HG03196 (cell line): ENCODE data around the gene ZSCAN30.

Source experiments
- ATAC-seq: cut with Tn5 transposase; IDR thresholded peaks from one replicate; pipeline ENCODE4 v1.9.1; 2021; ENCODE audit not compliant: unreplicated experiment

Gene ZSCAN30

DNA sequence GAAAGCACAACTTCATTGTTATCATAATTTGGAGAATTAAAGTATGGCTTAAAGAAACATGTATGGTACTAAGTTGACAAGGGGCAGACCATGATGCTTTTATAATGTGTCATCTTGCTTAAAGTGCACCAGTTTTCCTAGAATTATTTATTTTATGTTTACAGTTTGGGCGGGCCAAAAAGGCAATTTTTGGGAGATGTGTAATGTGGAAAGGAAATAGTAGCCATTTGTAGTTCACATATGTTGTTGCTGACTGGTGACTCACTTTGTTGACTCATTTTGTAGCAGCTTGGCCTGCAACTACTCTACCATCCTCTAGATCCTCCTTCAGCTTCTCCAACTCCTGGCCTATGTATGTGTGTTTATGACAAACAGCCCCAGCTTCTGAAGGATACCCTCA is 7.7 kb downstream of the ZSCAN30 start:
- no peak for ATAC-seq

DNA sequence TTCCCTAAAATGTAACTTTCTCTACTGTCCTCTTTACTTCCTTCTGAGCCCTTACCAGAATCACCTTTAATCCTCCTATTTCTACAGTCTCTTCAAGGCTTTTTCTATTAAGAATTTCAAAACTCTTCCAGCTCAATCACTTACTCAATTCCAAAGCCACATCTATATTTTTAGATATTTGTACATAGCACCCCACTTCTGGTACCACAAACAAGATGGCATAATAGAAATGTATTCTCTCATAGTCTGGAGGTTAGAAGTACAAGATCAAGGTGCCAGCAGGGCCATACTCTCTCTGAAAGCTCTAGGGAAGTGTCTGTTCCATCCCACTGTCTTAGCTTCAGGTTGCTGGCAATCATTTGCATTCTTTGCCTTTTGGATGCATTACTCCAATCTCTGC is 11.1 kb downstream of the ZSCAN30 start:
- no peak for ATAC-seq

DNA sequence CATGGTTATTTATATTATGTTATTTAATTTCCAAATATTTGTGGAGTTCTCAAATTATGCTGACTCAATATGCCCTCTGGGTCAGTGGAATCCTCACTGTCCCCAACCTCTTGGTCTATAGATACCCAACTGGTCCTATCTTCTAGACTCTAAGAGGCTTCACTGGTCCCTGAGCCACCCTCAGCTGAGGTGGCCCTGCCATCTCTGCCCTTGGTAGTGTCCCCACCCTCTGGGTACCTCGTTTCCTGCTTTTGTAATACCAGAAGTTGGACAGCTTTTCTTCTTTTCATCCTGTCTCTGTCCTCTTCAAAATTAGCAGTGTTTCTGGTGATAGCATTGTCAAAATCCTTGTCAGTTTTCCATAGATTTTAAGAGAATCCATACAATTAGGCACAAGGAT is 11.9 kb downstream of the ZSCAN30 start:
- no peak for ATAC-seq

DNA sequence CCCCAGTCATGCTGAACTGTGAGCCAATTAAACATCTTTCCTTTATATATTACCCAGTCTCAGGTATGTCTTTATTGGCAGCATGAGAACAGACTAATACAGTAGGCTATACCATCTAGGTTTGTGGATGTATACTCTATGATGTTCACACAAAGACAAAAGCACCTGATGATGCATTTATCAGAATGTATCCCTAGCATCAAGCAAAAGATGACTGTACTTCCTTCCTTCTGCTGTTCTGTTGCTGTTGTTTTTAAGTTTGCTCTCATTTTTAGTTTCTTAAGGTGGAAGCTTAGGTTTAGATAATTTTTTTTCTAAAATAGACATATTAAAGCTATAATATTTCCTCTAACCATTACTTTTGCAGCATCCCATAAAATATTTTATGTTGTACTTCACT is 12.4 kb downstream of the ZSCAN30 start:
- ATAC-seq, result no peak

DNA sequence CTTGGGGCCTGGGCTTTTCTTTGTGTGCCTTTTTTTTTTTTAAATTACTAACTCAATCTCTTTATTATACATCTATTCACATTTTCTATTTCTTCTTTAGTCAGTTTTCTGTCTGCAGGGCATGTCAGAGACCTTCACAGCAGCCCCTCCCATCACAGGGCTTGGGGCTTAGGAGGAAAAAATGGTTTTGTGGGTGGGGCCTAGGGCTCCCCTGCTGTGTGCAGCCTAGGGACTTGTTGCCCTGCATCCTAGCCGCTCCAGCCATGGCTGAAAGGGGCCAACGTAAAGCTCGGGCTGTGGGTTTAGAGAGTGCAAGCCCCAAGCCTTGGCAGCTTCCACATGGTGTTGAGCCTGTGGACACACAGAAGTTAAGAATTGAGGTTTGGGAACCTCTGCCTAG is 13.8 kb downstream of the ZSCAN30 start:
- ATAC-seq, result no peak

DNA sequence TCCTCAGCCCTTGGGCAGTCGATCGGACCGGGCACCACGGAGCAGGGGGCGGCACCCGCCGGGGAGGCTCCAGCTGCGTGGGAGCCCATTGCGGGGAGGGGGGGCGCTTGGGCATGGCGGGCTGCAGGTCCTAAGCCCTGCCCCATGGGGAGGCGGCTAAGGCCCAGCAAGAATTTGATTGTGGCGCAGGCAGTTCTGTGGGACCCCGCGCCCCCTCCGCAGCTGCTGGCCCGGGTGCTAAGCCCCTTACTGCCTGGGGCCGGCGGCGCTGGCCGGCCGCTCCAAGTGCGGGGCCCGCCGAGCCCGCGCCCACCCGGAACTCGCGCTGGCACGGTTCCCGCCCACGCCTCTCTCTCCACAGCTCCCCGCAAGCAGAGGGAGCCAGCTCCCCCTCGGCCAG is 18.4 kb downstream of the ZSCAN30 start:
- ATAC-seq, result no peak

DNA sequence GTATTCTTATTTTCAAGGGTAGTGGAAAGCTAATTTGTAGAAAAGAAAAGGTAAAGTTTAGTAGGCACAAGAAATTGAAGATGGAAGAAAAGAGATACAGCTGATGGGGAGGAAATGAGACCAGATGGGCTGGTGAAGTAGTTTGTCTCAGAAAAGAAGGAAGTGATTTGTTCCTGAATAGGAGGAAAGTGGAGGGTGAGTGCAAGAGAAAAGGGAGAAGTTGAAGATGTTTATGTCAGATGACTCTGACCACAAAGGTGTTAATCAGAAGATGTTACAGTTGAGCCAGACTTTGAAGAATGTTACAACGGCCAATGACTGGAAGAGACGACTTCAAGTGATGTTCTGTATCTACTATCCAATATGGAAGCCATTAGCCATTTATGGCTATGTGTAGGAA is 21.2 kb downstream of the ZSCAN30 start:
- no peak for ATAC-seq

DNA sequence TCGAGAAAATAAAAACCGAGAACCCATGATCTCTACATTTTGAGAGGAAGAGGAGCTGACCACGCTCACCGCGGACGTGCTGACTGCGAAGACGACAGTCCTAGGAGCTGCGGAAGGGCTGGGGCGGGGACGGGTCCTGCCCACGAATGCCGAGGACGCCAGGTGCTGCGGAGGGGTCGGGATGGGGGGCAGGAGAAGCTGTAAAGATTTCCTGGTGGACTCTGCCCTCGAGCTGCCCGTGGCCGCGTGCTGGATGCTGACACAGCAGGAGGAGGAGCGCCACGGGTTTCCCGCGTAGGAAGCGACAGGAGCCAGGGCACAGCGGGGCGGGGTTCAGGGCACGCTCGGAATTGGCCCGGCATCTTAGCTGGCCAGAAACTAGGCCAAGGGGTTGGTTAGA is 22.2 kb downstream of the ZSCAN30 start:
- no peak for ATAC-seq

DNA sequence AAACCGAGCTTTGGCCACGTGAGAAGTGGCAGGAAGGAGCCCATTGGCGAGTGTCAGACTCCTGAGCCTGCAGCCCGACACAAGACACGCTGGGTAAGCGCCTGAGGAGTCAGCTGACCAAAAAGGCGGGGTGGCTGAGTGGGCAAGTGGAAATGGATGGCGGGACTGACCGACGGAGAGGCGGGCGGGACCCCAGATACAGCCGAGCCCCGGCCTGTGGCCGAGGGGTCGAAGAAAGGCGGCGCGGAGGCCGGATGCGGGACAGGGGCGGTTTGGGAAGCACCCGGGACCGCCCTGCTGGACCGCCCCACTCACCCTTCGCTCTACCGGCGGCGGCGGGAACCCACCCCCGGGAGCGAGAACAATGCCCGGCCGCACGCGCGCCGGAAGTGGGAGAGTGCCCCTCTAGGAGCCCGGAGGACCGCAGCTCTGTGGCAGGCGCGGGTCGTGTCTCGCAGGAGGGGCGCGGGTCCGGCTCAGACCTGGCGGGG is 22.8 kb downstream of the ZSCAN30 start:
- ATAC-seq, result peak; percentile 73

DNA sequence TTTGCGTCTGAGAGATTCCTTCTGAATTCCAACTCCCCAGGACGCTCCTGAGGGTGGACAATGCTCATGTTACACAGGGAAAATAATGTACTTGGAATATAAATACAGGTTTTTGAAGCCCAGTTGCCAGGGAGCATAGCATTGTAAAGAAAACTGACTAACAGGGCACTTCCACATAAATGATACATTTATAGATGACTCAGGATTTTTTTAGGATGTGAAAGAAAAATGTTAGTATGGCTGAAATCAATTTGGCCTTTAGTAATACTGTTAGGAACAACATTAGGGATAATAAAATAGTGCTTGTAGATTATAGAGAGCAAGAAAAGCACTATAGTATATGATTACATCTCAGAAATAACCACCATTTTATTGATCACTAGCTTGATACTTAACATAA is 25.6 kb downstream of the ZSCAN30 start:
- no peak for ATAC-seq

DNA sequence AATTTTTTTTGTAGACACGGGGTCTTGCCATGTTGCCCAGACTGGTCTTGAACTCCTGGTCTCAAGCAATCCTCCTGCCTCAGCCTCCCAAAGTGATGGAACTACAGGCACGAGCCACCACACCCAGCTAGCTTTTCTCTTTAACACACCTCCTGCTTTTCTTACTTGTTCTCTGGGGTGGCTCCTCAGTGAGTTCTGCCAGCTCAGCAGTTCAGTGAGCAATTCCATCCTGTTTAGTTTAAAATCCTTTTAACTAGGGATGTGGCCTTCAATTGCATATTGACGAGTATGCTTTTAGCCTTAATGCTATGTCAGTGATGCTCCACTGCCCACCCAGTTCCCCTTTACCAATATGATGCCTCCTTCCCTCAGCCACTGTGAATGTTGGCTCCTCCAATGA is 33.1 kb downstream of the ZSCAN30 start:
- ATAC-seq, result no peak

DNA sequence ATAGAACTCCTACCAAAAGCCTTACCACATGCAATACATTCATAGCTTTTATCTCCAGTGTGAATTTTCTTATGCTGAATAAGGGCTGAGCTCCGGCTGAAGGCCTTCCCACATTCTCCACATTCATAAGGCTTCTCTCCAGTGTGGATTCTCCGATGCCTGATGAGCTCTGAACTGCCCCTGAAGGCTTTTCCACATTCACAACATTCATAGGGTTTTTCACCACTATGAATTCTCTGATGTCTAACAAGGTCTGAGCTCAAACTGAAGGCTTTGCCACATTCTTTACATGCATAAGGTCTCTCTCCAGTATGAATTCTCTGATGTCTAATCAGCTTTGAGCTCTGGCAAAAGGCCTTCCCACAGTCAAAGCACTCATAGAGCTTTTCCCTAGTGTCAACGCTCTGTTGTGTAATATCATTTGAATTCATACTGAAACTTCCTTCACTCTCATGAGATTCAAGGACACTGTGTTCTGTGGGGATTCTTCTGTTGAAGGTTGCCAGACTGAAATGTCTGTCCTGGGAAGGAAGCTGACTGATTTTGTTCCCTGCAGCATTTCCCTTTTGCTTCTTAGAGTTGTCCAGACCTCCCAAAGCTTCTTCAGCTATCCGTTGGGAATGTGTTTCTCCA is 36.3 kb downstream of the ZSCAN30 start:
- ATAC-seq, result no peak

DNA sequence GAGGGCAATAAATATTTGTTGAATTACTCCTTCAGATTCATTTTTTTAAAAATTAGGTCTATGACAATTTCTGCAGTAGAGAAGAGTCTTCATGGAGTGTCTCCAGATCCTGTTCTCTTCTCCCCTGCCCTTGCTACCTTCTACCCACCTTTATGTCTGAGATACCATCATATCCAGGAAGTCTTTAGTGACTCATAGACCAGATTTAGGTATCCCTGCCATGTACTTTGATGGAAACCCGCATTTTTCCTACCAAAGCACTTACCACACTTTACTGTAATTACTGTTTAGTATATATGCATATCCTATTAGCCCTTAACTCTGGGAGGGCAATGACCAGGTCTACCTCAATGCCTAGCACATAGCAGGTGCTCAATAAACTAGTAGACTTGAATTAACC is 37.6 kb downstream of the ZSCAN30 start:
- no peak for ATAC-seq

DNA sequence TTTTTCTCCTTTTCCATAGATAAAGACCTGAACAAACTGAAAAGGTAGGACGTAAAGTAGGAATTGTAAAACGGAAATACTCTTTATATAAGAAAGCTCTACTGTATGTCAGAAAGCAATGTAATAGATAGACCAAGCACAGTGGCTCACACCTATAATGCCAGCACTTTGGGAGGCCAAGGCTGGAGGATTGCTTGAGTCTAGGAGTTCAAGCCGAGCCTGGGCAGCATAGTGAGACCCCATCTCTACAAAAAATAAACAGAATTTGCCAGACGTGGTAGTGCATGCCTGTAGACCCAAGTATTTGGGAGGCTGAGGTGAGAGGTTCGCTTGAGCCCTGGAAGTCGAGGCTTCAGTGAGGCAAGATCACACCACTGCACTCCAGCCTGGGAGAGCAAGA is 41.6 kb downstream of the ZSCAN30 start:
- ATAC-seq, result no peak

DNA sequence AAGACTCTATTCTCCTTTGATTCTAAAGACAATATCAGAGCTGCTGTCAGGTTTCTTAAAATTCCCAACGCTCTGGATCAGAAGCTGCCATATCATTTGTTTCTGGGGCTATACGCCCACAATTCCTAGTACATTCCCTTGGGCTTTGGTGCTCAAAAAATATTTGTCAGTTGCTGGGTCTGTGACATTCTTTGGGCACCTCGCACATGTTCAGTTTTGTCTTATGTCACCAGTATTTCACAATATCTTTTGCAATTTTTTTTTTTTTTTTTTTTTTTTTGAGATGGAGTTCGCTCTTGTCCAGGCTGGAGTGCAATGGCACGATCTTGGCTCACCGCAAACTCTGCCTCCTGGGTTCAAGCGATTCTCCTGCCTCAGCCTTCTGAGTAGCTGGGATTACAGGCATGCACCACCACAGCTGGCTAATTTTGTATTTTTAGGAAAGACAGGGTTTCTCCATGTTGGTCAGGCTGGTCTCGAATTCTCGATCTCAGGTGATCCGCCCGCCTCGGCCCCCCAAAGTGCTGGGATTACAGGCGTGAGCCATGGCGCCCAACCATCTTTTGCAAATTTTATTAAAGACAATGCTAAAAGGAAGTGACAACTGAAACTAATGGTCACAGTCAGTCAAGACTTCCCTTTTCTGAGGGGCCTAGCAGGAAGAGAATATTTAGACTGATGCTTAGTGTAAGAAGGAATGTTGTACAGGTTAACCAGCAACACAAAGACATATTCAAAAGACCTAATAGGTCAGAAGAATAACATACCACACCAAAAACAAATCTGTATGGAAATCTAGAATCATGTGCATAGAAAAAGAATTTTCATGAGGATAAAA is 42.4 kb downstream of the ZSCAN30 start:
- ATAC-seq, result no peak

DNA sequence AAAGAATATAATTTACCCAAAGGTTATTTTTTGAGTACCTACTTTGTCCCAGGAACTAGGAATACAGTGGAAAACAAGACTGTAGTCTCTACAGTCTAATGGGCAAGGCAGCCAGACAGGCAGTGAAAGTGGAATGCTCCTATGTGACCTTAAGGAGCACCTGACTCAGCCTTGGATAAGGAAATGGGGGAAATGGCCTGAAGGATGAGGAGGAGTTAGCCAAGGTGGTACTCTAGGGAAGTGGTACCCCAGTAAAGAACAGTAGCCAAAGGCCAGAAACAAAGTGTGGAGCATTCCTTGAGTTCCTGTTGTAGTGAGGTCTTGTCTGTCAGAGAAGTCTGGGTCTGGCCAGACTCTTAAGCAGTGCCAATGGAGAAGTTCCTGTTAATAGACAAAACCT is 43.2 kb downstream of the ZSCAN30 start:
- no peak for ATAC-seq

DNA sequence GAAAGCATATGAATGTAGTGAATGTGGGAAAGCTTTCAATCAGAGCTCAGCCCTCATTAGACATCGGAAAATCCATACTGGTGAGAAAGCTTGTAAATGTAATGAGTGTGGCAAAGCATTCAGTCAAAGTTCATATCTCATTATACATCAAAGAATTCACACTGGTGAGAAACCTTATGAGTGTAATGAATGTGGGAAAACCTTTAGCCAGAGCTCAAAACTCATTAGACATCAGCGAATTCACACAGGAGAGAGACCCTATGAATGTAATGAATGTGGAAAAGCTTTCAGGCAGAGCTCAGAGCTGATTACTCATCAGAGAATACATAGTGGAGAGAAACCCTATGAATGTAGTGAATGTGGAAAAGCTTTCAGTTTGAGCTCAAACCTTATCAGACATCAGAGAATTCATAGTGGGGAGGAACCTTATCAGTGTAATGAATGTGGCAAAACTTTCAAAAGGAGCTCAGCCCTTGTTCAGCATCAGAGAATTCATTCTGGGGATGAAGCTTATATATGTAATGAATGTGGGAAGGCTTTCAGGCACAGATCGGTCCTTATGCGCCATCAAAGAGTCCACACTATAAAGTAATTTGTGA is 44.2 kb downstream of the ZSCAN30 start:
- no peak for ATAC-seq

DNA sequence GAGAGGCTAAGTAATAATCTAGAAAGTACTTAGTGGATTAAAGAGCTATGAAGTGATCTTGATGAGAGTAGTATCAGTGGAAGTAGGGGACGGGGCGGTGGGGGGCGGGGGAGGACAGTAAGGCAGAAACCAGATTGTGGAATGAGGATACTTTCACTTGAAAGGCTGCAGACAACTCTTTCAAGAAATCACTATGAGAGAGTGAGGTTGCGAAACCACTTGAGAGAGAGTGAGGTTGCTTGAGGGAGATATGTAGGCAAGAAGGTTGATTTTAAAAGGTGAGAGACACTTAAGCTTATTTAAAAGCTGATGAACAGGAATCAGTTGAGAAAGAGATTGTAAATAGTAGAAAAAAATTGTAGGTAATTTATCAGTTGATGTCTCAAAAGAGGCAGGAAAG is 45.4 kb downstream of the ZSCAN30 start:
- ATAC-seq, result no peak

DNA sequence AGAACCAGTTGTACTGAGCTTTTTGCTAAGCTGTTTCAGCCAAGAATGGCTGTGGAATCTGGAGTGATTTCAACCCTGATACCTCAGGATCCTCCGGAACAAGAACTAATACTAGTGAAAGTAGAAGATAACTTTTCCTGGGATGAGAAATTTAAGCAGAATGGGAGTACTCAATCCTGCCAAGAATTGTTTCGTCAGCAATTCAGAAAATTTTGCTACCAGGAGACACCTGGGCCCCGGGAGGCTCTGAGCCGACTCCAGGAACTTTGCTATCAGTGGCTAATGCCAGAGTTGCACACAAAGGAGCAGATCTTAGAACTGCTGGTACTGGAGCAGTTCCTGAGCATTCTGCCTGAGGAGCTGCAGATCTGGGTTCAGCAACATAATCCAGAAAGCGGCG is 47.6 kb downstream of the ZSCAN30 start:
- no peak for ATAC-seq

DNA sequence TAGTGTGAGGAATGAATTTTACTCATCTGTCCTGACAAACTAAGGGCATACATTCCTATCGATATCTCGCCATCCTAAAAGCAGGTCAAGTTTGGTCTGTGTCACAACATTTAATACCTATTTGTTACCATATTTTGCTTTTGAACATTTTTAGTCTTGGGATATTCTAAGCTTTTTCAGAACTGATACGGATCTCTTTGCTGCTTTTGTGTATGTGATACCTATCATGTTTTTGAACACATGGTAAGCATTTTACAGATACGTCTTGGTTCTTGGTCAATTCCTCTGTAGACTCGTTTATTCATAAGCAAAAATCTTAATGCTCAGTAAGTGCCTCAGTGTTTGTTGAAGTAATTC is 48.6 kb downstream of the ZSCAN30 start:
- ATAC-seq, result peak; percentile 9

DNA sequence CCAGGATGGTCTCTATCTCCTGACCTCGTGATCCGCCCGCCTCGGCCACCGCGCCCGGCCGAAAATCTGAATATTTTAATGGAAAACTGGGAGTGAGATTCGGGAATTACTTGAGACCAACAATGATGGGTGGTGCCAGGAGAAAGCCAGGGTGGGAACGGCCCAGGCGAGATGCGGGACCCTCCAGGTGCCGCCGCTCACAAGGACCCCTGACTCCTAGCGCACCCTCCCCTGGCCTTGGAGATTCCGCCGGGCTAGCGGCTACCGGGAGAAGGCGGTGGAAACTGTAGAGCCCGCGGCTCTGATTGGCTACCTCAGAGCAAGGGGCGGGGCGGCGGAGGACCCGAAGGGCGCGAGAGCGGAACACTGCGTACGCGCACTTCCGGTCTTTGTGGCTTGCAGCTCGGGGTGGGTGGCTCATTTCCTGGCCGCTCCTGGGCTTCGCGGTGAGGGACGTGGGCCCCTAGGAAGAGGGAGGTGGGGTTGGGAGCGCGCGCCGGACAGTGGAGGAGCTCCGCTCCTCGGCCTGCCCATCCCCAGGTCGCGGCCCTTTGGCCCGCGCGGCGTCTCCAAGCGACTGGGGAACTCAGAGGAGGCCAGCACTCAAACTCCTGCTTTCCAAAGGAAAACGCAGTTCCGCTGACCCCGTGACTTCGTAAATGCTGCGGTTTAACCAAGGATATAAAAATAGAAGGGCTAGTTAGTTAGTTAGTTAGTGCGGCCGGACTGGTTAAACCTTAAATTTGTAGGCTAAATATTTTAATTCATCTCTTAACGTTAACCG is 49.2 kb downstream of the ZSCAN30 start, which contains the start of gene ZNF397:
Gene ZNF397 (plus strand): TSS at position 371 of the 784 bp plus-strand sequence. CDS start 1,437 bp downstream, outside the sequence.
- ATAC-seq, result peak; percentile 99
